ENCODE data around the gene ME2.
"Not testable (repeated sequence)": the region's sequence is repeated elsewhere in the genome, so short reads cannot be mapped to it uniquely, and the experiment has no call there.

The ME2 gene

GRCh38 chr18:50878345-50879301, at the start of gene ME2:
Gene ME2 (plus strand): TSS chr18:50879118. CDS start chr18:50895821, 16,703 bp downstream.
- DNase-seq (ENCODE audit: low spot score), result peak; percentile 90

DNA sequence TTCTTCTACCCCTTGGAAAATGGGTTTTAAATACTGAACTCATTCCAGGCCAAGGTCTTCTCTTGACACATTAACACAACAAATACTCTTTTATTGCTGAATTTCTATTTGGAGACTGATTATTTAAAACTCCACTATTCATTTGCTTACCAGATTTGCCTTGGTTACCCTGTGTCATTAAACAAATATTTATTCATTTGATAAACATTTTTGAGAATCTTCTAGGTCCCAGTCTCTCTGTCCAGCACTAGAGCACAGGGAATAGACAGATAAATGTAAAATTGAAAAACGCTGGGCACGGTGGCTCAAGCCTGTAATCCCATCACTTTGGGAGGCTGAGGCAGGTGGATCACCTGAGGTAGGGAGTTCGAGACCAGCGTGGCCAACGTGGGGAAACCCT, 49.3 kb upstream of the ME2 start:
- no peak for DNase-seq (ENCODE audit: low spot score)

DNA sequence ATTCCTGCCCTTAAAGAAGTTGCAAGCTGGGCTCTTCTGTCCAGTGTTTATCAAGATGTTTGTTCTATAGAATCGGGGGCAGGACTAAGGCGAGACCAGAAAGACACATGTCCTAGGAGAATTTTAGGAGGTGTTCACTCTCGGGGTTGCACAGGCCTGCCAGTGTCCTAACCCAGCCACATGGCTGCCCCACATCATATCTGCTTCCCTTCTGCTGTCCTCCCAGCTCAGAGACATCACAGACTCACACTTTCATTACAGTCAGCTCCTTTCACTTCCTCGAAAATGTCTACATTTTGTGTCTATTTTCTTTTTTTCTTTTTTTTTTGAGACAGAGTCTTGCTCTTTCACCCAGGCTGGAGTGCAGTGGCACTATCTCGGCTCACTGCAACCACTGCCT, 48.4 kb upstream of the ME2 start:
- no peak for DNase-seq (ENCODE audit: low spot score)

GRCh38 chr18:50832754-50833153, 46.2 kb upstream of the ME2 start:
- no peak for DNase-seq (ENCODE audit: low spot score)

DNA sequence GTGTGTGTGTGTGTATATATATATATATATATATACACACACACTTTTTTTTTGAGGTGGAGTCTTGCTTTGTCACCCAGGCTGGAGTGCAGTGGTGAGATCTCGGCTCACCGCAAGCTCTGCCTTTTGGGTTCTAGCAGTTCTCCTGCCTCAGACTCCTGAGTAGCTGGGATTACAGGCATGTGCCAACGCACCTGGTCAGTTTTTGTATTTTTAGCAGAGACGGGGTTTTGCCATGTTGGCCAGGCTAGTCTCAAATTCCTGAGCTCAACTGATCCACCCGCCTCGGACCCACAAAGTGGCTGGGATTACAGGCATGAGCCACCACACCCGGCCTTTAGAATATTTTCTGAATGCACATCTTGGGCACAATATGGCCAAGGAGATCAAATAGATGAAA, 45.4 kb upstream of the ME2 start:
- not testable (repeated sequence) for DNase-seq (ENCODE audit: low spot score)

DNA sequence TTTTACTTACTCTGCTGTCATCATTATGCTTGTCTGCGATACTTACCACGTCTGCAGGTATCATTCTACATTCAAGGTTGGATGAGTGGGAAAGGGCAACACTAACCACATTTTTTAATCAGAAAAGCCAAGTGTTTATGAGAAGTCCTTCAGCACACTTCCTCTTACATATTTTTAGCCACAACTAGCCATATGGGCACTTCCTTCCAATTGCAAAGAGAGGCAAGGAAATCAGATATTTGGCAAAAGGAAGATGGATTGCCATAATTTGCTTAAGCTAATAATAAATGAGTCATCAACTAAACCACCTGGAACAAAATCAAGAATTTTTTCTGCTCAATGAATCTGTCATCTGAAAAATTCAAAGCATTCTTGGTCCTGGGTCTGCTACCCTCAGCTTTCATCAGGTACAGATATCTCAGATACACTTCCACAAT, 42.4 kb upstream of the ME2 start:
- DNase-seq (ENCODE audit: low spot score), result no peak

DNA sequence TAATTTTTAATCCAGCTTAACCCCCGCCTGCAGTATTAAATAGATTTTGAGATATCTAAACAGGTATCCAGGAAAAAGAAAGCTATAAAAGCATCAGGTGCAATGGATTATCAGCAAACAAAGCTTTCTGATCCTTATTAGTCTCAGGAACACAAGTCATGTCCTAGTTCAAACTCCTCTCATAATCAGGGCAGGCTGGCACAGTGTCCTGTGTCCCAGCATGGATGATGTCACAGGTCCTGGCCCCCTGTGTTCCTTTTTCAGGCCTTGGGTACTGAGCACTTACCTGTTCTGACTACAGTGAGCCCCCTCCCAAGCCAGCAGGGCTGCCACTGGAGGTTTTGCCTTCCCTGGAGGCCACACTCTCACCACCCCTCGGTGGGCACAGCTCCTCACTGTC, 39.6 kb upstream of the ME2 start:
- no peak for DNase-seq (ENCODE audit: low spot score)

GRCh38 chr18:50839996-50840395, 38.9 kb upstream of the ME2 start:
- no peak for DNase-seq (ENCODE audit: low spot score)

- DNase-seq (ENCODE audit: low spot score), result no peak
These were observed 36.1 kb upstream of the ME2 start for GRCh38 chr18:50842846-50843245.

- DNase-seq (ENCODE audit: low spot score), result no peak
These were observed 34.4 kb upstream of the ME2 start for GRCh38 chr18:50844554-50844953.

DNA sequence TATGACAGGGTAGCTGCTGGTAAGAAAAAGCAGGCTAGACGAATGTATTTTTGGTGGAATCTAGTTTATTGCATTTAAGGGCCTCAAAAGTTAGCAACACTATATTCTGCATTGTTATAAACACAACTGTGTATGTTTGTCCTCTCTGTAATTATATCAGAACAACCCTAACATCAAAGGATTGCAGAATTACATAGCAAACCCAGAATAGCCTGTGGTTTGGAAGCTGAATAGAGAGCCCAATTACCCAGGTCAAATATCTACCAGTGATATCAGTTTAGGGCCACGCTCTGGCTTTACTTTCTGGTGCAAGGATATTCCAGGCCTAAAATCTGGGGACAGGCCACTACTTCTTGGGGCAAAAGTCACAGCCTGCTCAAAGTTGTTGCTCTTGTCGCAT, 34.0 kb upstream of the ME2 start:
- no peak for DNase-seq (ENCODE audit: low spot score)

- no peak for DNase-seq (ENCODE audit: low spot score)
These were observed 31.7 kb upstream of the ME2 start for GRCh38 chr18:50847192-50847591.

GRCh38 chr18:50848061-50848551, 30.8 kb upstream of the ME2 start:
- no peak for DNase-seq (ENCODE audit: low spot score)

DNA sequence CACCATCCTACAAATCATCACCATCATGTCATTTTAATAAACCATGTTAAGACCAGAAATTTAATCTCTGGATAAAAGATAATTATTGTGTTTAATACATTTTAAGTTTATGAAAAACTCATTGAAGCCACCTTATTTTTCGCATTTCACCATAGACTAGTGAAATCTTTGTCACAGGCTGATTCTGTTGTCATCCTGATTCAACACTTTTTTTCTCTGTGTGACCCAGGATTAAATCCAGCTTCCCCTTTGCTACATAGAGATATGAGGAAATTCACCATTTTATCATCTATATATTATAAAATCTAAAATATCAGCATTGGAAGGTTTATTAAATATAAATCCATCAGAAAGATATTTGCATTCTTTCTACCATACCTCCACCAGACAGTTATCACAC, 29.9 kb upstream of the ME2 start:
- no peak for DNase-seq (ENCODE audit: low spot score)

DNA sequence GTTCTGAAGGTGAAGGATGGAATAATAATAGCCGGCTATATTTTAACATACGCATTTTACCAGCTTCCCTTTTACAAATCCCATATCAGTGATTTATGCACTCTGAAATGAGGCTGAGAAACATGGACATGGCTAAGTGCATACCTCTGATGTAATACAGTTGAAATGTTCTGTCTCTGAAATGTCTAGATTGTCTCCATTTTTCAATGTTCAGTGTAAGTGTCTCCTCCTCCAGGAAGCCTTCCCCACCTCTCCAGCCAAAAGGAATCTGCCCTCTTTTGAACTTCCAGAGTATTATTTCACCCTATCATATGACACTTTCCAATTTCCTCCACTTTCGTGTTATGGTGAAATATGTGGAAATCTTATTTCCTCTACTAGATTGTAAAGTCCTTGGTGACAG, 29.5 kb upstream of the ME2 start:
- DNase-seq (ENCODE audit: low spot score), result no peak

DNA sequence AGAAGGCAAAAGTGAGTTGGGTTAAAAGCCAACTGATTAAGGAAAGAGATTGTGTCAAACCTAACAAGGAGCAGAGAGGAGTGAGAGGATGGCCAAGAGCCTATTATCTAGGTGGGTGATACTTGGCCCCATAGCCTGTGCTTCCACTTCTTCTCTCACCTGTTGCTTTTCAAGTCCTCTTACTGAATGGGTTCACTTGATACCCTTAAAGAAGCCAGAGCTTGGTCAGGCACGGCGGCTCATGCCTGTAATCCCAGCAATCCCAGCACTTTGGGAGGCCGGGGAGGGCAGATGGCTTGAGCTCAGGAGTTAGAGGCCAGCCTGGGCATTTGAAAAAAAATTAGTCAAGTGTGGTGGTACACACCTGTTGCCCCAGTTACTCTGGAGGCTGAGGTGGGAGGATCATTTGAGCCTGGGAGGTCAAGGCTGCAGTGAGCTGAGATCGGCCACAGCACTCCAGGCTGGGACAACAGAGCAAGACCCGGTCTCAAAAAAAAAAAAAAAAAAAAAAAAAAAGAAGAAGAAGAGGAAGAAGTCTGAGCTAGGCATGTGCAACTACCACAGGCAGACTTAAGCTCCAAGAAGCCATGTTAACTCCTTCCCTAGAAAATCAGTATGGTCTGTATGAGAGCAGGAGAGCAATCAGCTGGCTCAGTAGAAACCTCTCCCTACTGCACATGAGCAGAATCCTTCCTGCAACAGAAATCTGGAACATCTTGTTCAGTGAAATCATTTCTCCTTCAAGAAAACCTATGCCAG, 28.4 kb upstream of the ME2 start:
- no peak for DNase-seq (ENCODE audit: low spot score)

DNA sequence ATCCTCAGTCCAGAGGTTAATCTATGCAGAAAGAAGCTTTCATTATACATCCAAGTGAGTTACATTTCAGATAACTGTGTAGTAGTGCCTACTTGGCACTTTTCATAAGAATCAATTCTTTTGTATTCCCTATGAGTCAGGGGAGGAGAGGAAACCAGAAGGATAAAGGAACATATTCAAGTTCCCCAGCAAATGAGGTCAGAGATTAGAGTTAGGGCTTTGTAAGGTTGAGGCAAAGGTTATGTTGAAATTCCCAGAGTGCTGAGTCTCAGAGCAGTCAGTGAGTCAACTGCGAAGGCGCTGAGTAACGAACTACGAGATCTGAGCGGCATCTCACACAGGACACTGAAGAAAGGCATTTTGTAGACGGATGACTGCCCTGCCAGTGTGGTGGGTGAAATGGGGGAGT, 25.1 kb upstream of the ME2 start:
- DNase-seq (ENCODE audit: low spot score), result no peak

- no peak for DNase-seq (ENCODE audit: low spot score)
These were observed 22.8 kb upstream of the ME2 start for GRCh38 chr18:50855976-50856757.

GRCh38 chr18:50857166-50857565, 21.8 kb upstream of the ME2 start:
- DNase-seq (ENCODE audit: low spot score), result not testable (repeated sequence)

DNA sequence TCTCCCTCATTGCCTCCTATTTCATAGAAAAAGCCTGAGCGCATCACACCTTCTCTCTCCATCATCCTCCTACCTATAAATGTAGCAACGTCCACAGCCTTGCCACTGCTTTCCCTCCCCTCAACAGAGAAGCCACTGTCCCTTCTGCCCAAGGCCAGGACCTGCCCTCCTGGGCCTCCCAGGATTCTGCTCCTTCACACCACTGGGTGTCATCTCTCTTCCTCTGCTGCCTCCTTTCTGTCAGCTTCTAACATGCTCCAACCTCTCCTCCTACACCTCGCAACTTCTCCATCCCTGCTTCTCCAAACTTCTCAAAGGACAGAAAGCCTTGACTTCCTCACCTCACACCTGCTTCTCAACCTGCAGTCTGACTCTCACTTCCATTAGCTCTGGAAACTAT, 21.2 kb upstream of the ME2 start:
- DNase-seq (ENCODE audit: low spot score), result no peak

GRCh38 chr18:50859793-50860555, 18.9 kb upstream of the ME2 start:
- DNase-seq (ENCODE audit: low spot score), result no peak

Data from CD4-positive, alpha-beta T cell treated with Interleukin-15 for 4 hours (primary cell).